SU-DHL-6 (cell line): ENCODE data around the gene BCLAF1.

Experiments used
- H2AFZ ChIP-seq: fragments of 200-600 bp; sonication (generic); 2 replicates; pipeline ENCODE4 v1.6.1; 2014; ENCODE audit warnings: low read depth, mild to moderate bottlenecking, moderate library complexity, mixed read lengths, antibody characterized with exemption, low read length; ENCODE audit not compliant: severe bottlenecking
- H3F3A ChIP-seq: fragments of 200-600 bp; shearing (Covaris generic); 2 replicates; pipeline ENCODE4 v1.6.0; 2016; ENCODE audit warnings: antibody characterized with exemption, mild to moderate bottlenecking; ENCODE audit not compliant: insufficient read depth
- H3K27ac ChIP-seq: fragments of 200-600 bp; sonication (generic); 2 replicates; pipeline ENCODE4 v1.5.1; 2016; ENCODE audit warnings: low read depth, mild to moderate bottlenecking, low read length, moderate library complexity, mixed read lengths
- H3K27me3 ChIP-seq: fragments of 200-600 bp; sonication (generic), shearing (Covaris generic); 2 replicates; pipeline ENCODE4 v1.6.0; 2014; ENCODE audit warnings: mild to moderate bottlenecking, low read length
- H3K36me3 ChIP-seq: fragments of 200-600 bp; sonication (generic); 2 replicates; pipeline ENCODE4 v1.6.1; 2014; ENCODE audit warnings: mild to moderate bottlenecking, low read length, mixed read lengths
- H3K4me2 ChIP-seq: fragments of 300-600, 200-600 bp; shearing (Covaris generic), sonication (generic); 2 replicates; pipeline ENCODE4 v1.6.0; 2014; ENCODE audit warnings: low read length, low read depth, mild to moderate bottlenecking; ENCODE audit not compliant: poor library complexity, severe bottlenecking
- H3K4me3 ChIP-seq: fragments of 200-600 bp; sonication (generic); 2 replicates; pipeline ENCODE4 v1.5.1; 2014; ENCODE audit warnings: antibody characterized with exemption, low read length, mild to moderate bottlenecking, mixed read lengths; ENCODE audit not compliant: insufficient read depth, poor library complexity, severe bottlenecking
- H3K79me2 ChIP-seq: fragments of 200-600 bp; sonication (generic); 2 replicates; pipeline ENCODE4 v1.6.1; 2014; ENCODE audit warnings: mild to moderate bottlenecking, low read length, moderate library complexity; ENCODE audit not compliant: insufficient read depth
- H3K9ac ChIP-seq: fragments of 200-600 bp; sonication (generic); 2 replicates; pipeline ENCODE4 v1.7.0; 2014; ENCODE audit warnings: mild to moderate bottlenecking, low read length
- H3K9me2 ChIP-seq: fragments of 200-600 bp; sonication (generic); replicated peaks from 2 replicates; pipeline ENCODE4 v1.6.1; 2014; ENCODE audit warnings: low read length; ENCODE audit not compliant: insufficient read depth
- H3K9me3 ChIP-seq: fragments of 200-600 bp; sonication (generic); 2 replicates; pipeline ENCODE4 v1.6.1; 2014; ENCODE audit warnings: low read length, mixed read lengths; ENCODE audit not compliant: insufficient read depth
- H4K20me1 ChIP-seq: fragments of 200-600 bp; sonication (generic); 2 replicates; pipeline ENCODE4 v1.6.1; 2014; ENCODE audit warnings: low read depth, mild to moderate bottlenecking, antibody characterized with exemption, low read length, moderate library complexity, mixed read lengths
- CTCF ChIP-seq: fragments of 200-600 bp; sonication (generic); IDR thresholded peaks from one replicate; pipeline ENCODE4 v1.5.1; 2017; ENCODE audit warnings: antibody characterized with exemption, mild to moderate bottlenecking, low read length, moderate library complexity; ENCODE audit not compliant: insufficient read depth, poor library complexity, severe bottlenecking
- EZH2phosphoT487 ChIP-seq: fragments of 200-600 bp; sonication (generic), shearing (Covaris generic); conservative IDR thresholded peaks from 2 replicates; pipeline ENCODE4 v1.6.1; 2018; ENCODE audit warnings: mild to moderate bottlenecking, antibody characterized with exemption, low read length, moderate library complexity, mixed read lengths

Gene BCLAF1

GRCh38 chr6:136208783-136209182 is 80.9 kb downstream of the BCLAF1 start:
- Histone ChIP-seq H4K20me1 (no peaks in the 10 kb centered on the region), H2AFZ (no peak overlapping the region), H3K79me2 (no peaks in the 10 kb centered on the region), H3K4me2 (no peak overlapping the region), H3K9me3 (no peaks in the 10 kb centered on the region), H3K4me3 (no peak overlapping the region), H3K36me3 (no peaks in the 10 kb centered on the region), H3K9me2 (no peaks in the 10 kb centered on the region), H3K9ac (no peak overlapping the region), H3K27me3 (no peaks in the 10 kb centered on the region), H3F3A (no peaks in the 10 kb centered on the region), H3K27ac (no peak overlapping the region)
- no peak for TF ChIP-seq CTCF
- TF ChIP-seq EZH2phosphoT487 = no peak
